ENCODE results near the gene DUSP22. TPM values are rescaled to one million over a fixed set of nuclear protein-coding genes. Genes with fewer than 3 reads are reported as not detected.
A peak's percentile ranks its signal among the peaks of the same experiment; 100 is the strongest.

The DUSP22 gene
- total and polyA plus RNA-seq, 8 donors: 27.3 to 48.8 (median 33.7) TPM

DNA sequence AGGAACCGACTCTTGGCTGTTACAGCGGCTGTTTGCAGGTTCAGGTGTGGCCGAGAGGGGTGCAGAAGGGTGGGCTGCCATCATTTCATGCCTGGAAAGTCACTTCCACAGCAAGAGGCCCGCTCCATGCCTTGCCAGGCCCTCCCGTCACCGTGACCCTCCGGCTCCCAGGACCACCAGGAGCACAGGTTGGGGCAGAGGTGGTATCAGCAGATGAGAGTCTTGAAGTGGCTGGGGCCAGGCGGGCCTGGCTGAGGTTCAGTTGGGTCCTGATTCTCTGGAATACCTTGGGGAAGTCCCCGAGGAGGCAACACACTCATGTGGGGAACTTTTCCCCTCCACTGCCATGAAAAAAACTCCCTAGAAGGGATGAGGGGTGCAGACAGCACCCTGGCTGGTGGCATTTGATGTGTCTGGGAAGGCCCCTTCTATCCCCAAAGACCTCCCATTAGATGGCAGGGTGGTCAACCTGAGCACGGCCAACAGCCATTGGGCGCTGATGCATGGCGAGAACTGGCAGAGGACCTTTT is 65.0 kb downstream of the DUSP22 start:
- H3K9me3 ChIP-seq: no peaks in the 10 kb centered on the region
- H3K4me1 ChIP-seq: no peaks in the 10 kb centered on the region
- intact Hi-C loops (cut with DNase I): no loop called here
- no peak overlapping the region for H3K4me3 ChIP-seq
- no peaks in the 10 kb centered on the region for H3K27me3 ChIP-seq
- ATAC-seq (no peak), DNase-seq (no peak)
- TF ChIP-seq, protein P1, sequence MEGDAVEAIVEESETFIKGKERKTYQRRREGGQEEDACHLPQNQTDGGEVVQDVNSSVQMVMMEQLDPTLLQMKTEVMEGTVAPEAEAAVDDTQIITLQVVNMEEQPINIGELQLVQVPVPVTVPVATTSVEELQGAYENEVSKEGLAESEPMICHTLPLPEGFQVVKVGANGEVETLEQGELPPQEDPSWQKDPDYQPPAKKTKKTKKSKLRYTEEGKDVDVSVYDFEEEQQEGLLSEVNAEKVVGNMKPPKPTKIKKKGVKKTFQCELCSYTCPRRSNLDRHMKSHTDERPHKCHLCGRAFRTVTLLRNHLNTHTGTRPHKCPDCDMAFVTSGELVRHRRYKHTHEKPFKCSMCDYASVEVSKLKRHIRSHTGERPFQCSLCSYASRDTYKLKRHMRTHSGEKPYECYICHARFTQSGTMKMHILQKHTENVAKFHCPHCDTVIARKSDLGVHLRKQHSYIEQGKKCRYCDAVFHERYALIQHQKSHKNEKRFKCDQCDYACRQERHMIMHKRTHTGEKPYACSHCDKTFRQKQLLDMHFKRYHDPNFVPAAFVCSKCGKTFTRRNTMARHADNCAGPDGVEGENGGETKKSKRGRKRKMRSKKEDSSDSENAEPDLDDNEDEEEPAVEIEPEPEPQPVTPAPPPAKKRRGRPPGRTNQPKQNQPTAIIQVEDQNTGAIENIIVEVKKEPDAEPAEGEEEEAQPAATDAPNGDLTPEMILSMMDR (IDR thresholded peaks at IDR 0.05): no peak
- H3K36me3 ChIP-seq: no peaks in the 10 kb centered on the region
- no peak overlapping the region for H3K27ac ChIP-seq

DNA sequence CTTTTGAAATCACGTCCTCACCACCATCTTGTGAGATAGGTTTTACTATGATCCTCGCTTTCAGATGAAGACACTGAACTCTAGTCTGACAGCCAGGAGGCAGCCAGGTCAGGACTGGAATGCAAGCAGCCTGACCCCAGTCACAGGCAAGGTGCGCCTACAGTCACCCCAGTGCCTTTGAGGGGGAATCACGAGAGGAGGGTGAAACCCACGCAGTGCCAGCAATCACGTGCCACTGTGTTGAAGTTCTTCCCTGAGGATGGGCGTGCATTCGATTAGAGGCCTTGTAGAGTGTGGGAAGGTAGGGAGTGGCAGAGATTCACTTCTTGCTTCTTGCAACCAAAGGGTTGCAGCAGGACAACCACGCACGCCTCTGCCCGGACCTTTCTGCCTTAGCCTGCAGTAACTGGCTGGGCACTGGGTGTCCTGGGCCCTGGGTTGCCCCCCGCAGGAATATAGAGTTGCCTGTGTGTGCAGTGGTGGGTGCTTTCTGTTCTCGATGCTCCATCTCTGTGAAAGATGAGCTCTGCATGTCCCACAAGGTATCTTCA is 65.6 kb downstream of the DUSP22 start:
- Histone ChIP-seq H3K36me3 (no peaks in the 10 kb centered on the region), H3K27ac (no peak overlapping the region), H3K9me3 (peaks cover 0 to 4% of the 10 kb centered on the region in 2 donors), H3K4me1 (no peaks in the 10 kb centered on the region), H3K4me3 (no peak overlapping the region), H3K27me3 (no peaks in the 10 kb centered on the region)
- TF ChIP-seq, protein P1 (IDR thresholded peaks at IDR 0.05): no peak
- ATAC-seq: no peak
- DNase-seq: peak in 1 of 4 donors; percentile 78
- intact Hi-C loops (cut with DNase I): no loop called here

DNA sequence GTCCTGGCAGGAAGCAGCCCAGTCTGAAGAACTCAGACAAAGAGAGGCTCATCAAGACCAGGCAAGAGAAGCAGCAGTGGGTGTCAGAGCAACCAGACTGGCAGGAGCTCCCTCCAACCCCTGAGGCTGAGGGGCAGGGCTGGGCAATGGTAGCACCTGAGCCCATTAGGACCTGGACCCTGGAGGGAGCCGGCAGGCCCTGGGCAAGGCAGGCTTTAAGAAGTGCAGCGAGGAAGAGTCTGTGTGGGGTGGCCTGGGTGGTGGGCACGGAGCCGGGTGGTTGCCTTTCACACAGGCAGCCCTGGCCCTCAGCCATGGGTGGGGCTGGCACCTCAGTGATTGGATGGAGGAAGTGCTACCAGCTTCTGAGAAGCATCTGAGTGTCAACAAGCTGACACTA is 66.1 kb downstream of the DUSP22 start:
- intact Hi-C loops (cut with DNase I): no loop called here
- DNase-seq (peak in 1 of 4 donors; percentile 85), ATAC-seq (no peak)

DNA sequence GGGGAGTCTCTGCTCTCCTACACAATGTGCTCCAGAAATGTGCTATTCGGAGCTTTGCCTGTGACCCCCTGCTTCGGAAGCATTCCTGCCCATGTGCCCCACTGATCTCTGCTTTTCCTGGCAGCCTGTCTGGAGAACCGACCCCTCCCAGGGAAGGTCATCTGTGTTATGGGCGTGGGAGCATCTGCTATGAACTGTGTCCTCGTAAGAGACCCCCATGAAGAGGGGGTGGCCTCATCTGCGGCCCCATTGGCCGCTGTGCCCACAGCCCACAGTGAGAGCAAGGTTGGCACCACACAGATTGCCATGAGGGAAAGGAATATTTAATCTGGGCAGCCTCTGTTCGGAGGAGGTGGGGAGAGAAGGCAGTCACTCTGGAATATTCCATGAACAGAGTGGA is 66.6 kb downstream of the DUSP22 start:
- DNase-seq: no peak
- TF ChIP-seq, protein P1 (IDR thresholded peaks at IDR 0.05): no peak
- H3K27ac ChIP-seq: no peak overlapping the region
- intact Hi-C loops (cut with DNase I): no loop called here
- H3K4me1 ChIP-seq: no peaks in the 10 kb centered on the region
- no peaks in the 10 kb centered on the region for H3K36me3 ChIP-seq
- H3K9me3 ChIP-seq: peaks cover 0 to 12% of the 10 kb centered on the region in 2 donors
- ATAC-seq: no peak
- H3K4me3 ChIP-seq: no peak overlapping the region
- H3K27me3 ChIP-seq: no peaks in the 10 kb centered on the region

More for the DNA sequence above, 66.1 kb downstream of the DUSP22 start:
- TF ChIP-seq, protein P1 (IDR thresholded peaks at IDR 0.05): no peak
- H3K9me3 ChIP-seq: peaks cover 0 to 7% of the 10 kb centered on the region in 2 donors
- no peaks in the 10 kb centered on the region for H3K4me1 ChIP-seq
- no peaks in the 10 kb centered on the region for H3K36me3 ChIP-seq
- no peaks in the 10 kb centered on the region for H3K27me3 ChIP-seq
- H3K27ac ChIP-seq: no peak overlapping the region
- H3K4me3 ChIP-seq: no peak overlapping the region

DNA sequence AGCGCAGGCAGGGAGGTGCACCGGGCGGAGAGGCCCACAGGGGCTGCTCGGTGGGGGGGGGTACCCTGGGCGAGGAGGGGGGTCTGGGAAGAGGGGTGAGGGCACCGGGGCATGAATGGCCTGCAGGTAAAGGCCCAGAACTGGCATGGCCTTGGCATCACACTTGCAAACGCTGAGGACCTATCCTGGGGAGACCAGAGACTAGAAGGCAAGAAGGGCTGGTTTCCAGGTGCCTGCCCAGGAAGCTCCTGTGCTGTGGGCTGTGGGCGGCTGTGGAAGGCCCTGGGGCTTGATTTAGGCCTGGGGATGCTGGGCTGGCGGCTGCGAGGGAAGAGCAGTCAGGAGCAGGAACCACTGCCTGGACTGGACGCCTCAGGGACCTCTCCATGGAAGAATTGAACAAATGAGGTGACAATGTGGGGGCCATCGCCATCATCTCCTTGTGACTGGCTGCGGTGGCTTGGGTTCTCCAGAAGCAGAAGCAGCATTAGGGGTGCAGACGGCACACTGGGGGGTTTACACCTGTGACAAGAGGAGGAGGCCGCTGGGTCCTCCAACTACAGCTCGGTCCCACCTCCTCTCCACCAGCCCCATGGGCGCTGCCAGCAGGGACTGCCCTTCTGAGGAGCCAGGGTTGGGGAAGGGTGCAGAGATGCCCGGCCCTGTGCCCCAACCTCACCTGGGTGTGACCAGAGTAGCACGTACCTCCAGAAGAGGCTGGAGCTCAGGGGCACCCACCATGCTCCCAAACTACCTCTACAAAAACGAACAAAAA is 67.2 kb downstream of the DUSP22 start:
- no peak overlapping the region for H3K27ac ChIP-seq
- no peaks in the 10 kb centered on the region for H3K4me1 ChIP-seq
- peaks cover 0 to 14% of the 10 kb centered on the region in 2 donors for H3K9me3 ChIP-seq
- H3K36me3 ChIP-seq: no peaks in the 10 kb centered on the region
- H3K4me3 ChIP-seq: no peak overlapping the region
- ATAC-seq (no peak), DNase-seq (no peak)
- TF ChIP-seq, protein P1 (IDR thresholded peaks at IDR 0.05): no peak
- intact Hi-C loops (cut with DNase I): no loop called here
- no peaks in the 10 kb centered on the region for H3K27me3 ChIP-seq
